ENCODE measurements around the gene NAALADL2.
"Not testable (repeated sequence)": the region's sequence is repeated elsewhere in the genome, so short reads cannot be mapped to it uniquely, and the experiment has no call there.

Gene NAALADL2

GRCh38 chr3:175485436-175485835 lies 626.3 kb downstream of the NAALADL2 start:
- no peak for DNase-seq (ENCODE audit: low read depth)

DNA sequence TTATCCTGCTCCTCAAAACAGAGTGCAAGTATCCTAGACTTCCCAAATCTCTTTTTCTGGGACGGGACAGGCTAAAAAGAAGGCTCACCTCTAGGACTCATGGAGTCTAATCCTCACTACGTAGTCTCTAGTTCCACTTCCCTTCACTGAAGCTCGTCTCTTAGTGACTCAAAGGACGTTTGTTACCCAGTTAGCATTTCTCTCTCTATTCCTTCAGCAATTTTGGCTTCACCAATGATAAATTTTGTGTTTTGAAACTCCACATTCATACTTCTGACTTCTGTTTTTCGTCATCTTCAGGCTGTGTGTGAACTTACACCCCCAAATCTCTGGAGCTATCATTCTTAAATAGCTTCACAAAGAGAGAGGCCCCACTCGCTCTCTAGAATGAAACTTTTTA lies 627.1 kb downstream of the NAALADL2 start:
- no peak for DNase-seq (ENCODE audit: low read depth)

GRCh38 chr3:175489406-175489805 lies 630.3 kb downstream of the NAALADL2 start:
- DNase-seq (ENCODE audit: low read depth), result no peak

GRCh38 chr3:175493301-175493700 lies 634.2 kb downstream of the NAALADL2 start:
- no peak for DNase-seq (ENCODE audit: low read depth)

DNA sequence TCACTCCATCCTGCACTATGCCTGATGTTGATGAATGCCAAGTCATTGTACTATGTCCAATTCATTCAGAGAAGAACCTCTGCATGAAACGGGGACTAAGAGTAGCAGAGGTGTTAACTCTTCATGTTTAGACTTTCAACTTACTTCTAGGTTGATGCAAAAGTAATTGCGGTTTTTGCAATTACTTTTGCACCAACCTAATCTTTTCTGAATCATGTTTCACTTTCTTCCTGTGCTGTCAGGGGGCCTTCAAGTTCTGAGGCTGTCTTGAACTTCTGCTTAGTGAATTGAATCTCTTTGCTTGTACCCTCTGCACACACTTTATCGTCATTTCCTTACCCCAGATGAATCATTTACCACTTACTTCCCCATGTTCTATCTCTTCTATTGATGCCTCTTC lies 636.2 kb downstream of the NAALADL2 start:
- DNase-seq (ENCODE audit: low read depth), result no peak

- DNase-seq (ENCODE audit: low read depth), result no peak
Observed at GRCh38 chr3:175502155-175502554, 643.0 kb downstream of the NAALADL2 start.

GRCh38 chr3:175511219-175511785 lies 652.2 kb downstream of the NAALADL2 start:
- DNase-seq (ENCODE audit: low read depth), result no peak

- no peak for DNase-seq (ENCODE audit: low read depth)
Observed at GRCh38 chr3:175512700-175513099, 653.6 kb downstream of the NAALADL2 start.

DNA sequence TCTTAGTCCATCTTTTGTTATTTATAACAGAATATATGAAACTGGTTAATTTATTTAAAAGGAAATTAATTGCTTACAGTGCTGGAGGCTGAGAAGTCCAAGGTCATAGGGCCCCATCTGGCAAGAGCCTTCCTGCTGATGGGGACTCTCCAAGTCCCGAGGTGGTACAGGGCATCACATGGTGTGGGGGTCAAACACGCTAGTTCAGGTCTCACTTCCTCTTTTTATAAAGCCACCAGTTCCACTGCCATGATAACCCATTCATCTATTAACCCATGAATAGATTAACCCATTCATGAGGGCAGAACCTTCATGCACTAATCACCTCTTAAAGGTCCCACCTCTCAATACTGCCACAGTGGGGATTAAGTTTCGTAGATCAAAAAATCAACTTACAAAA lies 659.3 kb downstream of the NAALADL2 start:
- no peak for DNase-seq (ENCODE audit: low read depth)

DNA sequence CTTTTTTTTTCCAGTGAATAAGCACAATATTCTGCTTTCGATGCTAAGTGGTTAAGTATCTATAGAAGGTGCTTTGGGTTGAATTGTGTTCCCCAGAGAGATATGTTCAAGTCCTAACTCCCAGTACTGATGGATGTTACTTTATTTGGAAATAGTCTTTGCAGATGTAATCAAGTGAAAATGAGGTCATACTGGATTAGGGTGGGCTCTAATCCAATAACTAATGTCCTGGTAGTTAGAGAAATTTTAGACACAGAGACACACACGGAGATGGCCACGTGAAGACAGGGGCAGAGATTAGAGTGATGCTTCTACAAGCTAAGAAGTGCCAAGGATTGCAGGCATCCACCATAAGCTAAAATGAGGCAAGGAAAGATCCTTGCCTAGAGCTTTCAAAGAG lies 662.3 kb downstream of the NAALADL2 start:
- DNase-seq (ENCODE audit: low read depth), result no peak

DNA sequence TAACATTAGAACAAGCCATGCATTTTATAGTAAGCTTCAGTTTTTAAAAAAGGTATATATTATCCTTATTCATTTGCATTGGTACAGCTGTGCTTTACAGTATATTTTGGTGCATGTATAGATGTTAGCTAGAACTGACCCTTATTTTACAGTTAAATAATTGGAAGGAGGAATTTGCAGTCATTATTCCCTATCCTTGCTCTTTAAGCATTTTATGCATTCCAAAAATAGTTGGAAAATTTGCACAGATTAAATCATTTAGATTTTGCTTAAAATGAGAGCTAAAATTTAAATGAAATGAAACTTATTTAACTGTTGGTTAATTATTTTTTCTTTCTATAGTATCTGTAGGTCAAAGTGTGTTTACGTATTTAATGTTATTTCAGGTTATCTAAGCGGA lies 667.1 kb downstream of the NAALADL2 start:
- no peak for DNase-seq (ENCODE audit: low read depth)

DNA sequence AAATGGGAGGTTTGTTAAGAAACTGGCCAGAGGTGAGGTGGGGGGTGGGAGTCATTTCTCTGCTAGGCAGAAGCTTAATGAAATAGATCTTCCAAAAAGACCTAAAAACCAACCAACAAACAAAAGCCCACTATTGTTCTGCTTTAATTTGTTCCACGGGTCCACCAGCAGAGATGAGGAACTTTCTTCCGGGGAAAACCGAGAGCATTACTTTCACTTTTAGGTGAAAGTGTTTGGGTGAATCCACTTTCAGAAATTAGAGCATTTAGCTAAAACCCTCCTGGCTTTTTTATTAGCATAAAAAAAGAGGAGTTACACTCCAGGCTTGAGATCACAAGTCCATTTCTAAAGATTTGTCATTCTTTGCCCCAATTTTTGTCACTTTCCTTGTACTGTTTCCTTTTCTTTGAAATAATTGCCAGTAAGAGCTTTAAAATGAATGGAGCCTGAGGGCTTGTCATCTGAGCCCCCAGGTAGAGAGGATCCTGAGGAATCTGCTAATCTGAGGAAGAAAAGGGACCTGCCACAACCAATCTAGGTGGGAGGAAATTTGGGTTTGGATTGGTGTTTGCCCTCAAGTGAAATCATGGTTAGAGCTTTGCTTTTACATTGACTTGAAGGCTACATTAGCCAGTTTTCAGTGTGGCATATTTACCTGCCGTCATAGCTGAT lies 667.6 kb downstream of the NAALADL2 start:
- no peak for DNase-seq (ENCODE audit: low read depth)

DNA sequence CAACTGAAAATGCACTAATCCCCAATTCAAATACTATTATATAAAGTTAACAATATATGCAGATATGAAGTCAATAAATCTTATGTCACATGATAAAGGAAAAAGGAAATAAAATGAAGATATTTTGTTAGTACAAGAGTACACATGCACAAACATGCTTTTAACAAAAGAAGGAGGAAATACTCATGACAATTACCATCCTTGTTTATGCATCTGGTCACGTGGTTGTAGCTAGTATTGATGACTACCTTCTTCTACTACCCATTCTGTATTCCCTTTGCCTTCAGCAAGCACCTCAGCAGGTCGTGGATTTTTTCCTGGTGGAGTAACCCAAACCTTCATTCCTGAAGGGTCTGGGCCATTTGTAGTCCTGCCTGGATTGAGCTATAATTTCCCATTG lies 669.6 kb downstream of the NAALADL2 start:
- not testable (repeated sequence) for DNase-seq (ENCODE audit: low read depth)

- DNase-seq (ENCODE audit: low read depth), result no peak
Observed at GRCh38 chr3:175535351-175535750, 676.2 kb downstream of the NAALADL2 start.

DNA sequence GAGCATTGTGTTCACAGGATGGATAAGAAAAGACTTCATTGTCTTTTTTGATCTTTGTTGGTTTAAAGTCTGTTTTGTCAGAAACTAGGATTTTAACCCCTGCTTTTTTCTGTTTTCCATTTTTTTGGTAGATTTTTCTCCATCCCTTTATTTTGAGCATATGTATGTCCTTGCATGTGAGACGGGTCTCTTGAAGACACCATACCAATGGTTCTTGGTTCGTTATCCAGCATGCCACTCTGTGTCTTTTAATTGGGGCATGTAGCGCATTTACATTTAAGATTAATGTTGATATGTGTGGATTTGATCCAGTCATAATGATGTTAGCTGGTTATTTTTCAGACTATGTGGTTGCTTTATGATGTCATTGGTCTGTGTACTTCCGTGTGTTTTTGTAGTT lies 687.0 kb downstream of the NAALADL2 start:
- no peak for DNase-seq (ENCODE audit: low read depth)

DNA sequence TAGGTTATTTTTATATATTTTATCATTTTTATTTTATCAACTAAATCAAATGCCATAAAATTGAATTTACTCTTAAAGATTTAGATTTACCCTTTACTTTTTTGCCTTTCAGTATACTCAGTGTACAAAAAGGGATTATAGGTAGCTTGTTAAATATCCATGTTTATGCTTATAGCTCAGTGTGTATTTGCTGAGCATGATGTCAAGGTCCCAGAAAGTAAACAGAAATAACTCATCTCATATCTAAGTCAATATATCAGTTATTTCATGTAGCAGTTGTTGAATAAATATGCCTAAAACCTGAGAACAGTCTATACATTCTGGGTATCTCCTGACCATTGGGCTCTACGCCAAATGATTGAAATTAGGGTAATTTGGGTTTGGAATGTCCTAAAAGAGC lies 693.8 kb downstream of the NAALADL2 start:
- no peak for DNase-seq (ENCODE audit: low read depth)

DNA sequence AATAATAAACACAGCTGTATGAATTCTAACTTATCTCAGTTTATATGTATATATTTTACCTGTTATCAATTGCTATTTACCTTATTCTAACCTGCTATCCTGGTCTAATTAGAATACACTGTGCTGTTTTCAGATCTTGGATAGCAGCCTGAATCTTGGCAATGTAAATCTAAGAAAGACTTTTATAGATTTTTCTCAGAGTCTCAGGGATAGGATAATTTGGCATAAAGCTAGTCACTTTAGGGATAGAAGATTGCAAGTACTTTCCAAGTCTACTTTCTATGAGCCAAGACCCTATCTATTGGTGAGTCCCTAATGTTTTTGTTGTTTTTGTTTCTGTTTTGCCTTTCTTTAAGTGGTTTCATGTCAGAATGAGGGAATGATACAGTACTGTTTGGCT lies 695.7 kb downstream of the NAALADL2 start:
- DNase-seq (ENCODE audit: low read depth), result no peak

DNA sequence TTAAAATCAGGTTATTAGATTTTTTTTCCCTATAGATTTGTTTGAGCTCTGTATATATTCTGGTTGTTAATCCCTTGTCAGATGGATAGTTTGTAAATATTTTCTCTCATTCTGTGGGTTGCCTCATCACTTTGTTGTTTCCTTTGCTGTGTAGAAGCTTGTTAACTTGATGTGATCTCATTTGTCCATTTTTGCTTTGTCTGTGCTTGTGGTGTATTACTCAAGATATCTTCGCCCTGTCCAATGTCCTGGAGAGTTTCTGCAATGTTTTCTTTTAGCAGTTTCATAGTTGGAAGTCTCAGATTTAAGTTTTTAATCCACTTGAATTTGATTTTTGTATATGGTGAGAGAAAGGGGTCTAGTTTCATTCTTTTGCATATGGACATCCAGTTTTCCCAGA lies 699.1 kb downstream of the NAALADL2 start:
- no peak for DNase-seq (ENCODE audit: low read depth)

- no peak for DNase-seq (ENCODE audit: low read depth)
Observed at GRCh38 chr3:175564363-175564762, 705.2 kb downstream of the NAALADL2 start.

DNA sequence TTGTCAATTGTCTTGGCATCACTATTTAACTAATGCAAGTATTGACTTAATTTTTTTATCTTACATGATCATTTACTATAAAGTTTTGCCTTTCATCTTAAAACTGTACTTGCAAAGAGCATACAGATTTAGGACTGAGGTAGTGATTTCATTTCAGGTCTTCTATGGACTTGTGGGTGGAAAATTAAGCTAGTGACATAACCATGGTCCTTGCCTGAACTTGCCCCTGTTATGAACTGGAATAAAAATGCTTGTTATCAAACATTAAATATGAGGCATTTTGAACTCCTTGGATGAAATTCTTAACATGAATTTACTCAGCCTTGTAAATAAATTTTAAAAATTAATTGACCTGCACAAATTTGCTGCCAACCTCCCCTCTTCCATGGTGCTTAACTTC lies 712.0 kb downstream of the NAALADL2 start:
- DNase-seq (ENCODE audit: low read depth), result no peak

DNA sequence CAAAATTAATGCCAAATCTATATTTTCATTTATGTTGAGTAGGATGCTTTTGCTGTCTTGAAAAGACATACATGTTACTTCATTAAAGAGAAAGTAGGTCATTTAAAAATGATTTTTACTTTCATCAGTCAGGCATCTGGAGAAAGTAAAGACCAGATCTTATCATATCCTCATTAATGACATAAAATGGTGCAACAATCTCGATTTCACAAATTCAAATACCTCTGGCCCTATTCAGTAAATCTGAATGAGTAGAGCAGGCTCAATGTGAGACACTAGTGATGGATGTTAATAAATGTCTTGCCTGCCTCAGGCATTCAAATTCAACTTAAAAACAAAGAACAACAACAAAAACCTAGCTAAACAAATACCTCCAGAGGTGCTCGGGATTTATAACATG lies 714.1 kb downstream of the NAALADL2 start:
- no peak for DNase-seq (ENCODE audit: low read depth)

GRCh38 chr3:175580318-175580717 lies 721.2 kb downstream of the NAALADL2 start:
- no peak for DNase-seq (ENCODE audit: low read depth)

- no peak for DNase-seq (ENCODE audit: low read depth)
Observed at GRCh38 chr3:175585898-175586297, 726.8 kb downstream of the NAALADL2 start.

DNA sequence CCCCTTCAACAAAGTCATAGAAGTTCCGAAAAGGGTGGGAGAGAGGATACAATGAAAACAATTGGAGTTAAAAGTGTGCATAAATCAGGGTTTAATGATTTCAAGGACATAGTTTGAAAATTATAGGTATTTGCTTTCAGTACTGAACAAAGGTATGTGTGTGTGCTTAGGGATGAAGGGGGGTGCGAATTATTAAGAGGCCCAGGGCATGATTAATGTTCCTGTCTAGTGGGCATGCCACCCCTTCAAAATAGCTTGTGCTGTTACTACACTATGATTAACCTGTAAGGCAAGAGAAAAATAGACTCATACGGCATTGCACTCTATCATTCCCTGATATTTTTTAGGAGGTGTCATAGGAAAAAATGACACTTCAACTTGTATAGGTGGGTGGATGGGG lies 731.6 kb downstream of the NAALADL2 start:
- no peak for DNase-seq (ENCODE audit: low read depth)
